ENCODE results near the gene A2ML1. TPM values are rescaled to one million over a fixed set of nuclear protein-coding genes. Genes with fewer than 3 reads are reported as not detected.

Gene A2ML1
- total RNA-seq, 1 donor from 2014 or later: 0.43 TPM

DNA sequence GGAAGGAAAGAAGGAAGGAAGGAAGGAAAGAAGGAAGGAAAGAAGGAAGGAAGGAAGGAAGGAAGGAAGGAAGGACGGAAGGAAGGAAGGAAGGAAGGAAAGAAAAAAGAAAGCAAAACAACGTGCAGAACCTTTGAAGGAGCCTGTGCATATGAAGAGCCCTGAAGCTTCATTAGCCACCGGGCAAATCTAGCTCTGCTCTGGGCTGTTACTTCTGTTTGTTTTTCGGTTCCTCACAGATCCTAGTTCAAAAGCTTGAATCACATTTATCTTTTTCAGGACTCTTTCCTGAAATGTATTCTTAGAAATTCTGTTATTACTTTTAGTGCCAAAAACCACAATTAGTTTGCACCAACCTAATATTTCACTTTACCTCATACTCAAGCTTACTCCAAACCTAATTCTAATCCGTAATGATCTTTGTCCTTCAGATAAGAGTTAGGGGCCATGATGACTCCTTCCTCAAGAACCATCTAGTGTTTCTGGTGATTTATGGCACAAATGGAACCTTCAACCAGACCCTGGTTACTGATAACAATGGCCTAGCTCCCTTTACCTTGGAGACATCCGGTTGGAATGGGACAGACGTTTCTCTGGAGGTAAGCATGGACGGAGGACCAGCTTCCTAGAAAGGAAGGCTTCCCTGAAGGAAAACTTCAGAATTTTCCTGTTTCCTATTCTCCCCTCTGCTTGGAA lies 18.7 kb downstream of the A2ML1 start:
- no peak for TF ChIP-seq CTCF (IDR thresholded peaks at IDR 0.05)
- H3K9ac ChIP-seq: no peak overlapping the region
- H3K36me3 ChIP-seq: no peaks in the 10 kb centered on the region
- no peaks in the 10 kb centered on the region for H3K4me1 ChIP-seq
- H3K9me3 ChIP-seq (ENCODE audit: low read depth): no peaks in the 10 kb centered on the region
- H3K4me3 ChIP-seq: no peak overlapping the region
- Mint-ChIP-seq H3K4me3 (no peak overlapping the region), H3K27ac (no peak overlapping the region), H3K9me3 (no peaks in the 10 kb centered on the region), H3K27me3 (ENCODE audit: insufficient read depth, low read depth) (peaks cover 8% of the 10 kb centered on the region), H3K4me1 (no peaks in the 10 kb centered on the region), H3K36me3 (no peaks in the 10 kb centered on the region)
- no peak overlapping the region for H3K27ac ChIP-seq
- no peak for DNase-seq (ENCODE audit: low spot score)
- H3F3A ChIP-seq (ENCODE audit: low read depth): no peaks in the 10 kb centered on the region
- no peaks in the 10 kb centered on the region for H3K79me2 ChIP-seq (ENCODE audit: low read depth)
- no peaks in the 10 kb centered on the region for H4K20me1 ChIP-seq (ENCODE audit: low read depth)
- H3K27me3 ChIP-seq: no peaks in the 10 kb centered on the region
- peak overlapping the region; percentile 27 for H2AFZ ChIP-seq (replicated peaks)
- no peak overlapping the region for H3K4me2 ChIP-seq

DNA sequence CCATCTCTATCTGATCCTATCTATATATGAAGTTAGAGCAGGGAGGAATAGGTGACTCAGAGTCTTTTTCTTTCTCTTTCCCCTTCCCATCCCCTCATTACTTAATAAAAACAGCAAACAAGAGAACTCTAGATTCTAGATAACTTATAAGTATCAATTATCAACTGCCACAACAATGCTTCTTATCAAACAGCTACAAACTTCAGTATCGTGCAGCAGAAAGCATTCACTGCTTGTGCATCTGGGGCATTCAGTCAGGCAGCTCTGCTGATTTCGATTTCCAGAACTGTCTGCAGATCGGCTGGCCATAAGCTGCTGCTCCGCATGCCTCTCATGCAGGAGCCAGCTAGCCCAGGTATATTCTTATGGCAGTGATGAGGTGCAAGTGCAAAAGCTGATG lies 19.4 kb downstream of the A2ML1 start:
- no peaks in the 10 kb centered on the region for H3K36me3 Mint-ChIP-seq
- H3K27ac Mint-ChIP-seq: no peak overlapping the region
- H3K9ac ChIP-seq: no peak overlapping the region
- no peak overlapping the region for H3K27ac ChIP-seq
- no peaks in the 10 kb centered on the region for H3K4me1 Mint-ChIP-seq
- H3K4me2 ChIP-seq: no peak overlapping the region
- no peak for TF ChIP-seq EZH2phosphoT487 (IDR thresholded peaks at IDR 0.05)
- no peaks in the 10 kb centered on the region for H3K4me1 ChIP-seq
- H3K9me3 Mint-ChIP-seq: no peaks in the 10 kb centered on the region
- H3K36me3 ChIP-seq: no peaks in the 10 kb centered on the region
- no peaks in the 10 kb centered on the region for H3K27me3 ChIP-seq
- H3K9me3 ChIP-seq (ENCODE audit: low read depth): no peaks in the 10 kb centered on the region
- DNase-seq (ENCODE audit: low spot score): no peak
- H3F3A ChIP-seq (ENCODE audit: low read depth): no peaks in the 10 kb centered on the region
- no peak overlapping the region for H3K4me3 Mint-ChIP-seq
- H3K79me2 ChIP-seq (ENCODE audit: low read depth): no peaks in the 10 kb centered on the region
- H3K4me3 ChIP-seq: no peak overlapping the region
- H3K27me3 Mint-ChIP-seq (ENCODE audit: insufficient read depth, low read depth): peaks cover 8% of the 10 kb centered on the region
- H2AFZ ChIP-seq (replicated peaks): peak overlapping the region; percentile 27
- no peaks in the 10 kb centered on the region for H4K20me1 ChIP-seq (ENCODE audit: low read depth)

DNA sequence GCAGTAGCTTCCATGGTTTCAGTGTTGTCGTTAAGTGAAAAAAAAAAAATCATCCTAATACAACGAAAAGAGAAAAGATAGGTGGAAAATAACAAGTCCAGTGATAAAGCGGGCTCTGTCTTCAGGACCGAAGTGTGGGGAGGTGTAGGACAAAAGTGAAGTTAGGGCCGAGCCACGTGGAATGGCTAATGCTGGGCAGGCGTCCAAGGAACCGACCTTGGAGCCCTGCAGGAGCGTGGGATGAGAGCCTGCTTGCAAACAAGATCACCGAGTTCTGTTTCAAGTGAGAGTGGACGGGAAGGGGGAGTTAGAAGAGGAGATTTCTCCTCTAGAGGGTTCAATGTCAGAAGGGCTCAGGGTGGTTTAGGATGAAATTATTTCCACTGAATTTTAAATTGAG lies 22.2 kb downstream of the A2ML1 start:
- Histone ChIP-seq H3K36me3 (no peaks in the 10 kb centered on the region), H2AFZ (replicated peaks) (no peak overlapping the region)

More for the DNA sequence above, 22.2 kb downstream of the A2ML1 start:
- Mint-ChIP-seq H3K4me3 (no peak overlapping the region), H3K27ac (no peak overlapping the region), H3K36me3 (no peaks in the 10 kb centered on the region), H3K4me1 (no peaks in the 10 kb centered on the region), H3K27me3 (ENCODE audit: insufficient read depth, low read depth) (peaks cover 4% of the 10 kb centered on the region), H3K9me3 (no peaks in the 10 kb centered on the region)
- Histone ChIP-seq H3K79me2 (ENCODE audit: low read depth) (no peaks in the 10 kb centered on the region), H3K4me1 (no peaks in the 10 kb centered on the region), H3K4me3 (no peak overlapping the region), H4K20me1 (ENCODE audit: low read depth) (no peaks in the 10 kb centered on the region), H3K27ac (no peak overlapping the region), H3F3A (ENCODE audit: low read depth) (no peaks in the 10 kb centered on the region), H3K4me2 (no peak overlapping the region), H3K9me3 (ENCODE audit: low read depth) (no peaks in the 10 kb centered on the region), H3K27me3 (no peaks in the 10 kb centered on the region), H3K9ac (no peak overlapping the region)
- no peak for DNase-seq (ENCODE audit: low spot score)
- no peak for TF ChIP-seq EZH2phosphoT487 (IDR thresholded peaks at IDR 0.05)
- no peak for TF ChIP-seq EZH2 (IDR thresholded peaks at IDR 0.05)
- no peak for TF ChIP-seq CTCF (IDR thresholded peaks at IDR 0.05)

Data from neural progenitor cell (in vitro differentiated cells).